Upper lobe of left lung (tissue), 6 donors: ENCODE measurements around the gene HAUS6. TPM values are rescaled to one million over a fixed set of nuclear protein-coding genes. Genes with fewer than 3 reads are reported as not detected.

Experiments used
- ATAC-seq, 2 donors: fragments of 200-7000 bp; cut with Tn5 transposase; one replicate each; pipeline ENCODE4 v1.9.1; 2022; ENCODE audit warnings: mild to moderate bottlenecking in 2 of 2, moderate library complexity in 2 of 2; ENCODE audit not compliant: low FRiP score in 2 of 2
- DNase-seq, 2 donors: peaks; one replicate each; pipeline ENCODE4 v3.0.0-alpha.2; 2019 to 2020
- H3K27ac ChIP-seq, 4 donors: fragments of 200-600 bp; sonication (generic); one replicate each; pipeline ENCODE4 v1.5.1; 2016 to 2019
- H3K27me3 ChIP-seq, 4 donors: fragments of 200-600 bp; sonication (generic); one replicate each; pipeline ENCODE4 v1.5.1; 2017 to 2019
- H3K36me3 ChIP-seq, 4 donors: fragments of 200-600 bp; sonication (generic); one replicate each; pipeline ENCODE4 v1.5.1; 2016 to 2019
- H3K4me1 ChIP-seq, 4 donors: fragments of 200-600 bp; sonication (generic); one replicate each; pipeline ENCODE4 v1.5.1; 2018 to 2019
- H3K4me3 ChIP-seq, 4 donors: fragments of 200-600 bp; sonication (generic); one replicate each; pipeline ENCODE4 v1.5.1; 2017 to 2019; ENCODE audit warnings: mild to moderate bottlenecking in 2 of 4, moderate library complexity in 1 of 4
- H3K9me3 ChIP-seq, 4 donors: fragments of 200-600 bp; sonication (generic); one replicate each; pipeline ENCODE4 v1.5.1; 2018 to 2019
- EP300 ChIP-seq, 4 donors: sonication (generic); formaldehyde crosslinking; IDR thresholded peaks; one replicate each; pipeline ENCODE4 v1.5.1; 2017; ENCODE audit warnings: antibody characterized with exemption in 4 of 4, control low read depth in 2 of 4
- POLR2A ChIP-seq, 4 donors: fragments of 450-650 bp; IDR thresholded peaks; one replicate each; pipeline ENCODE4 v1.5.1; 2016 to 2017; ENCODE audit warnings: antibody characterized with exemption in 4 of 4, mild to moderate bottlenecking in 2 of 4
- POLR2AphosphoS5 ChIP-seq, 2 donors: sonication (generic); formaldehyde crosslinking; IDR thresholded peaks; one replicate each; pipeline ENCODE4 v1.5.1; 2017; ENCODE audit warnings: antibody characterized with exemption in 2 of 2
- WGBS, 2 donors: methylation state at CpG; one replicate each; pipeline ENCODE4 v1.1.5; 2017 to 2018; 5-methylcytosine and 5-hydroxymethylcytosine counted together
- small RNA-seq, 4 donors: library from RNA; depleted of rRNA; stranded (forward); fragments of <200 nt; gene quantifications; one replicate each; pipeline ENCODE3, GENCODE V24; 2016
- total RNA-seq, 6 donors: library from RNA; depleted of rRNA in 4 of 6; stranded (reverse); fragments of >200 nt in 4 of 6; gene quantifications; one replicate each; pipeline versions ENCODE4 v1.1.0 to v1.2.1, GENCODE V29; 2016 to 2021
- TF ChIP-seq, protein P1 (sequence below), 6 experiments: fragments of 450-650 bp in 4 of 6; fragments of 200-600 bp in 2 of 6; sonication (generic) in 2 of 6; IDR thresholded peaks; one replicate each; pipeline ENCODE4 v1.5.1; 2016 to 2019; ENCODE audit warnings: antibody characterized with exemption in 6 of 6
- donor health status: DM: no; HTN: no; CAD: no; lungs with moderate emphysema.
- donor health status: DM: no; HTN: yes; CAD: no; lungs with severe emphysema.

Gene HAUS6
- total RNA-seq, 6 donors from 2014 or later, result 3.3 to 11.8 (median 6.6) TPM

DNA sequence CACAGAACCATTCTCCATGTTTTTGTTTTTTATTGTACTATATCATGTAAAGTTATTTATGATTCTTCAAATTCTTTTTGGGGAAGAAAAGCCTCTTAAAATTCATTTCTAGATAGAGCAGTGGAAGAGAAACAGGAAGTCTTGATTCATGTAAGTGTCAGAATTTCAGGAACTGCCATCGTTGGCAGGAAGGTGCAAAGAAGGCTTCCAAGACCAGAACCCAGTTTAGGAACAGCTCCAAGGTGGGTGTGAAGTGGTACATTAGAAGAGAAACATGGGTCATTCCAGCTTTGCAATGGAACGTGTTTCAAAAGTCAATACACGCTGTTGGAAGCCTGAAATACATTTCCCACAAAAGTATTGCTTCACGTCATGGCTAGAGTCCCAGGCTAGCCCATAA is 84.5 kb downstream of the HAUS6 start:
- ATAC-seq (no peak), DNase-seq (no peak)
- TF ChIP-seq EP300 (IDR thresholded peaks at IDR 0.05) (no peak), POLR2AphosphoS5 (IDR thresholded peaks at IDR 0.05) (no peak), POLR2A (IDR thresholded peaks at IDR 0.05) (no peak)
- TF ChIP-seq, protein P1, sequence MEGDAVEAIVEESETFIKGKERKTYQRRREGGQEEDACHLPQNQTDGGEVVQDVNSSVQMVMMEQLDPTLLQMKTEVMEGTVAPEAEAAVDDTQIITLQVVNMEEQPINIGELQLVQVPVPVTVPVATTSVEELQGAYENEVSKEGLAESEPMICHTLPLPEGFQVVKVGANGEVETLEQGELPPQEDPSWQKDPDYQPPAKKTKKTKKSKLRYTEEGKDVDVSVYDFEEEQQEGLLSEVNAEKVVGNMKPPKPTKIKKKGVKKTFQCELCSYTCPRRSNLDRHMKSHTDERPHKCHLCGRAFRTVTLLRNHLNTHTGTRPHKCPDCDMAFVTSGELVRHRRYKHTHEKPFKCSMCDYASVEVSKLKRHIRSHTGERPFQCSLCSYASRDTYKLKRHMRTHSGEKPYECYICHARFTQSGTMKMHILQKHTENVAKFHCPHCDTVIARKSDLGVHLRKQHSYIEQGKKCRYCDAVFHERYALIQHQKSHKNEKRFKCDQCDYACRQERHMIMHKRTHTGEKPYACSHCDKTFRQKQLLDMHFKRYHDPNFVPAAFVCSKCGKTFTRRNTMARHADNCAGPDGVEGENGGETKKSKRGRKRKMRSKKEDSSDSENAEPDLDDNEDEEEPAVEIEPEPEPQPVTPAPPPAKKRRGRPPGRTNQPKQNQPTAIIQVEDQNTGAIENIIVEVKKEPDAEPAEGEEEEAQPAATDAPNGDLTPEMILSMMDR (IDR thresholded peaks at IDR 0.05), result no peak
- no peaks in the 10 kb centered on the region for H3K36me3 ChIP-seq
- H3K27me3 ChIP-seq, result no peaks in the 10 kb centered on the region
- H3K4me1 ChIP-seq, result no peaks in the 10 kb centered on the region
- WGBS, 2 donors, result 32 to 39% methylated on average over 4 of the region's 4 CpGs
- H3K27ac ChIP-seq, result no peak overlapping the region
- no peak overlapping the region for H3K4me3 ChIP-seq
- no peaks in the 10 kb centered on the region for H3K9me3 ChIP-seq

DNA sequence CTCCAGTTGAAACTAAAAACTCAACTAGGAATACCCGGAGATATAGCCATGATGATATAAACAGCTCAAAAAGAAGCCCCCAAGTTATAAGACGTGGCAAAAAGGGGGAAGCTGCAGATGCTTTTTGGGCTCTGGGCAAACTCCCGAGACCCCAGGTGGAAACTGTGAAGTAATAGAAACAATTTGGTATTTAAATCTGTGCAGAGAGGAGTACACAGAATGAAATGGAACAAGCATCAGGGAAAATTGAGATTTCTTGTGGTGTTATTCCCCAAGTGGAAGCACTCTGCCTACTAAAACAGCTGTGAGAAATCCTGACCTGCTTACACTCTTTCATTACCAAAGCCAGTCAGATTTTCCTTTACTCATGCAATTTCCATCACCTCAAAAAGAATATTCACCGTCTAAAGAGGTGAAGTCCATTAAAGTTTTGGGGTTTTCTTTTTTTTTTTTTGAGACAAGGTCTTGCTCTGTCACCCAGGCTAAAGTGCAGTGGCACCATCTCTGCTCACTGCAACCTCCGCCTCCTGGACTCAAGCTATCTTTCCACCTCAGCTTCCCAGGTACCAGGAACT is 93.2 kb downstream of the HAUS6 start:
- no peak for ATAC-seq
- WGBS, 2 donors, result 76 to 87% methylated on average over 5 of the region's 5 CpGs

More for the DNA sequence above, 93.2 kb downstream of the HAUS6 start:
- TF ChIP-seq POLR2AphosphoS5 (IDR thresholded peaks at IDR 0.05), result no peak
- no peak for TF ChIP-seq POLR2A (IDR thresholded peaks at IDR 0.05)
- TF ChIP-seq, protein P1 (IDR thresholded peaks at IDR 0.05), result no peak
- TF ChIP-seq EP300 (IDR thresholded peaks at IDR 0.05), result no peak
- no peaks in the 10 kb centered on the region for H3K36me3 ChIP-seq
- H3K9me3 ChIP-seq, result no peaks in the 10 kb centered on the region
- no peak overlapping the region for H3K27ac ChIP-seq
- no peak for DNase-seq
- H3K4me1 ChIP-seq, result no peaks in the 10 kb centered on the region
- no peaks in the 10 kb centered on the region for H3K27me3 ChIP-seq
- H3K4me3 ChIP-seq, result no peak overlapping the region

Small RNAs within 50 kb of the gene (small RNA-seq; reads per million reads assigned to genes)
- gene RF00019, result 0 reads per million in 4 donors
- gene RNU6-264P, result 0 reads per million in 4 donors
- gene SCARNA8, result 8.4 to 17.8 (median 12.1) reads per million in 4 donors

Other genes with a start within 250 kb of the HAUS6 start
- gene SAXO1, start 69.7 kb downstream of the HAUS6 start, total RNA-seq, result under 1 TPM in 4 of 6 donors, not detected in 2; under 0.01 to 0.22 (median 0.05) TPM
- gene RRAGA, start 53.5 kb downstream of the HAUS6 start, total RNA-seq, result 10 to 100 TPM; 31.4 to 76.0 (median 48.5) TPM
- 100 to 1,000 TPM; 156 to 262 (median 218) TPM for gene PLIN2, start 24.6 kb upstream of the HAUS6 start, total RNA-seq
- 100 to 1,000 TPM in 4 of 6 donors, 10 to 100 TPM in 2; 66.1 to 181 (median 108) TPM for gene DENND4C, start 127.8 kb upstream of the HAUS6 start, total RNA-seq